ENCODE data around the gene CHFR. TPM values are rescaled to one million over a fixed set of nuclear protein-coding genes. Genes with fewer than 3 reads are reported as not detected.

The CHFR gene
- total RNA-seq, 1 experiment from 2014 or later, result 53.3 TPM

DNA sequence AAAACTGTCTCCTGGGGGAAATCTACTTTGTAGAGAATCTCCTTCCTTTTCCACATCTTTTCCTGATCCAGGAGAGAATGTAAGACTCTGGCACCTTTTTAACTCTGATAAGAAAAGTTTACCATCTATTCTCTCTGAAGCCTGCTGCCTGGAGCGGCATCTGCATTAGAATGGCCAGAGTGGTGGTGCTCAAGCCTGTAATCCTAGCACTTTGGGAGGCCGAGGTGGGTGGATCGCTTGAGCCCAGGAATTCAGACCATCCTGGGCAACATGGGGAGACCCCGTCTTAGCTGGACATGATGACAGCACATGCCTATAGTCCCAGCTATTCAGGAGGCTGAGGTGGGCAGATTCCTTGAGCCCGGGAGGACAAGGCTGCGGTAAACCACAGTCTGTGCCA lies 1.4 kb upstream of the CHFR start:
- Histone ChIP-seq H3K18ac (ENCODE audit: insufficient read length, low read depth, low read length) (no peak overlapping the region), H3K4me1 (ENCODE audit: insufficient read depth, low read length) (no peaks in the 10 kb centered on the region; the same call in 1 of the 2 replicates), H3K23ac (ENCODE audit: insufficient read length, low read depth, low read length) (no peak overlapping the region), H3T11ph (ENCODE audit: low read length) (no peak overlapping the region), H4K91ac (ENCODE audit: insufficient read length, low read depth, low read length) (no peak overlapping the region), H3K4ac (ENCODE audit: low read depth, low read length) (no peak overlapping the region), H2BK120ac (ENCODE audit: low read depth, low read length, poor library complexity, severe bottlenecking) (no peak overlapping the region), H3K56ac (ENCODE audit: insufficient read length, low read depth, low read length) (no peak overlapping the region), H2BK15ac (ENCODE audit: low read depth, low read length) (no peak overlapping the region), H3K79me2 (ENCODE audit: insufficient read depth, low read length) (no peaks in the 10 kb centered on the region; the same call in 1 of the 2 replicates), H3K27me3 (ENCODE audit: insufficient read depth, low read length) (no peaks in the 10 kb centered on the region), H2AFZ (ENCODE audit: low read length) (no peak overlapping the region), H3K9me3 (ENCODE audit: control insufficient read depth, low read depth, low read length) (no peaks in the 10 kb centered on the region), H2AK5ac (ENCODE audit: insufficient read length, low read length) (no peak overlapping the region), H3K27ac (ENCODE audit: insufficient read length, low read depth, low read length) (peak overlapping the region; percentile 81), H4K8ac (replicated peaks; ENCODE audit: insufficient read length, low read depth, low read length) (no peak overlapping the region), H2BK12ac (ENCODE audit: insufficient read length, low read depth, low read length) (no peak overlapping the region), H4K5ac (ENCODE audit: insufficient read length, low read depth, low read length) (no peak overlapping the region), H3K79me1 (ENCODE audit: insufficient read depth, low read depth, low read length, poor library complexity, severe bottlenecking) (no peaks in the 10 kb centered on the region), H2BK5ac (ENCODE audit: insufficient read length, low read length) (no peak overlapping the region), H4K20me1 (ENCODE audit: control insufficient read depth, insufficient read depth, insufficient read length) (no peaks in the 10 kb centered on the region), H2BK20ac (ENCODE audit: low read depth, low read length, poor library complexity, severe bottlenecking) (no peak overlapping the region), H3K9ac (ENCODE audit: extremely low read depth, insufficient read length, low read length) (no peak overlapping the region), H3K14ac (ENCODE audit: insufficient read depth, low read length) (no peak overlapping the region), H3K4me2 (ENCODE audit: insufficient read depth, insufficient read length, low read length) (peak overlapping the region; percentile 87), H3K23me2 (ENCODE audit: insufficient read length, low read depth, low read length, poor library complexity, severe bottlenecking) (peaks cover 11% of the 10 kb centered on the region)
- no CpG with 5 or more reads among the region's 6 CpGs for WGBS (ENCODE audit: extremely low coverage, insufficient read length, low lambda C conversion rate)
- H3K4me3 Mint-ChIP-seq, result peak overlapping the region; percentile 71 to 97
- peaks cover 18 to 30% (median 20%) of the 10 kb centered on the region in 3 experiments for H3K36me3 Mint-ChIP-seq (ENCODE audit: insufficient read depth in 1 of 3, low read depth in 3 of 3)
- H3K4me1 Mint-ChIP-seq, result peaks cover 33 to 35% of the 10 kb centered on the region in 2 experiments
- TF ChIP-seq, protein P1, sequence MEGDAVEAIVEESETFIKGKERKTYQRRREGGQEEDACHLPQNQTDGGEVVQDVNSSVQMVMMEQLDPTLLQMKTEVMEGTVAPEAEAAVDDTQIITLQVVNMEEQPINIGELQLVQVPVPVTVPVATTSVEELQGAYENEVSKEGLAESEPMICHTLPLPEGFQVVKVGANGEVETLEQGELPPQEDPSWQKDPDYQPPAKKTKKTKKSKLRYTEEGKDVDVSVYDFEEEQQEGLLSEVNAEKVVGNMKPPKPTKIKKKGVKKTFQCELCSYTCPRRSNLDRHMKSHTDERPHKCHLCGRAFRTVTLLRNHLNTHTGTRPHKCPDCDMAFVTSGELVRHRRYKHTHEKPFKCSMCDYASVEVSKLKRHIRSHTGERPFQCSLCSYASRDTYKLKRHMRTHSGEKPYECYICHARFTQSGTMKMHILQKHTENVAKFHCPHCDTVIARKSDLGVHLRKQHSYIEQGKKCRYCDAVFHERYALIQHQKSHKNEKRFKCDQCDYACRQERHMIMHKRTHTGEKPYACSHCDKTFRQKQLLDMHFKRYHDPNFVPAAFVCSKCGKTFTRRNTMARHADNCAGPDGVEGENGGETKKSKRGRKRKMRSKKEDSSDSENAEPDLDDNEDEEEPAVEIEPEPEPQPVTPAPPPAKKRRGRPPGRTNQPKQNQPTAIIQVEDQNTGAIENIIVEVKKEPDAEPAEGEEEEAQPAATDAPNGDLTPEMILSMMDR (conservative IDR thresholded peaks at IDR 0.05), result no peak
- H3K9me3 Mint-ChIP-seq, result peaks cover 15 to 24% of the 10 kb centered on the region in 2 experiments
- peak; percentile 90 for DNase-seq
- peaks cover 8% of the 10 kb centered on the region for H3K27me3 Mint-ChIP-seq (ENCODE audit: low read depth)
- peak overlapping the region; percentile 55 to 98 (median 96) for H3K27ac Mint-ChIP-seq

Measured in H9 (cell line).